ENCODE results near the gene HMG20A.

DNA sequence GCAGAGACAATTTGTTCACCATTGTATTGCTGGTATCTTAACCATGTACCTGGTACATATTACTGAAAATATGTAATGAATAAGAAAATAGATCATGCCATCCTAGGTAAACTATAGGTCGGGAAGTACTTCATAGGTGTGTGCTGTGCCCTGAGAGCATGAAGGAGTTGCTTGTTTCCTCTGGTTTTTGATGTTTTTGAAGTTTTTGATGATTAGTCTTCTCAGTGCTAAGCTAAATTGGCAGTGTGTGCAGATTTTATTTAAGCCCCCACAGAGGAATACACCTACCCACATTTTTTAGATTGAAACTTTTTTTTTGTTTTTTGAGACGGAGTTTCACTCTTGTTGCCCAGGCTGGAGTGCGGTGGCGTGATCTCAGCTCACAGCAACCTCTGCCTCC, 16.6 kb downstream of the HMG20A start:
- TF ChIP-seq CTCF (IDR thresholded peaks at IDR 0.05), result no peak
- no peak for TF ChIP-seq POLR2A (IDR thresholded peaks at IDR 0.05)
